GM21528 (cell line): Measurements from ENCODE around the gene SSRP1.

Experiments
- ATAC-seq: cut with Tn5 transposase; IDR thresholded peaks from one replicate; pipeline ENCODE4 v1.9.1; 2021; ENCODE audit warnings: mild to moderate bottlenecking, moderate library complexity; ENCODE audit not compliant: unreplicated experiment, low FRiP score

Gene SSRP1

DNA sequence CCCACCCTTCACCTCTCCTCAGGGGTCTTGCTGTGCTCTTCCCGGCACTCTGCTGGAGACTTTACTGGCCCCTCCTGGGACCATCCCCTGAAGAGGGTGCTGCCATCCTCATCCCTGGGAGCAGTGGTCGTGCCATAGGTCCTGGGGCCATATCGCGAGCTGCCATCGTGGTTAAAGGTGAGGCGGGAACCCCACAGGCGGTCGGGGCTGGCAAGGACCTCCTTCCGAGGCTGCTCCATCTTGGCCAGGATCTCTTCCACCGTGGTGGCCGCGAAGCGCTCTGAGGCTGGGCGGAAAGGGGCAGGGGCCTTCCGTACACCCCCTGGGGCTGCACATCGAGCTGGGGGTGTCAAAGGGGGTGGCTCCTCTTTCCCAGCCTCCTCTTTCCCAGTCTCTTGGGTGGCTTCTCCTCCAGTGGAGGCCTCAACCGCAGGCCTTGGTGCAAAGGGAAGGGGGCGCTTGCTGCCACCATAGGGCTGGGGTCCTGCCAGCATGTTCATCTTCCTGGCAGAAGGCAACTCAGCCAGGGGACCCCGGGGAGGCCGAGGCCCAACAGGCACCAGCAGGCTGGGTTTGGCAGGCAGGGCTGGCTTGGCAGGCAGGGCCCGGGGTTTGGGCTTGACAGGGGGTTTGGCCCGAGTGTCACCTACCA, 15.5 kb downstream of the SSRP1 start:
- ATAC-seq: no peak

DNA sequence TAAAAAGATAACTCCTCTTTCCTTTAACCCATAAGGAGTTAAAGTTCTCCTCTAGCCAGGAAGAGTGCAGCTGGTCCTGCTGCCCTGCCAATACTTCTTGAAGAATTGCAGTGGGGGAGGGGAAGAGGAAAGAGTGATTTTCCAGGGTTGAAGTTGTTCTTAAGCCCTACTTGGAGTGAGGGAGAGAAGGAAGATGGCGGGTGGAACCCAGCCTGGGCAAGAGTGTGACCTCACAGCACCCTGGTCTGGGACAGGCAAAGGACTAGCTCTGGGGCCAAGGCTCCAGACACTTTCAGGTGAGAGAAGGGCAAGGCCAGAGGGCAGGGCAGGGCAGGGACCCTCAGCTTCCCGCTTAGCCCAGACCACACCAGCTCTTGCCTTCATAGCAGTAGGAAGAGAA, 17.5 kb downstream of the SSRP1 start:
- ATAC-seq: no peak

DNA sequence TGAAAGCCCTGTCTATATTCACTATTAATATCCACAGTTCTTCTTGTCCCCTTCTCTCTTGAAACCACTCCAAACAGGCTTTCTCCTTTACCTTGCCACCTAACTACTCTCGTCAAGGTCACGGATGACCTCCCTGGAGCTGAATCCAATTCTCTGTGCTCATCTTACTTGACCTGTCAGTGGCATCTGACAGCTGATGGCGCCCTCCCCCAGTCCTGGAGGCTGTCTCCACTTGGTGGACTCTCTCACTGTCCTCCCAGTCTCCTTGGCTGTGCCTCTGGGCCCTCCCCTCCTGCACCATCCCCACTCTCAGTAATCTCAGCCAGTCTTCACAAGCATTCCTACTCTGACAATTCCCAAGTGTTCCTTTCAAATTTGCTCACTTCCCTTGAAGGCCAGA, 19.7 kb downstream of the SSRP1 start:
- ATAC-seq: no peak

DNA sequence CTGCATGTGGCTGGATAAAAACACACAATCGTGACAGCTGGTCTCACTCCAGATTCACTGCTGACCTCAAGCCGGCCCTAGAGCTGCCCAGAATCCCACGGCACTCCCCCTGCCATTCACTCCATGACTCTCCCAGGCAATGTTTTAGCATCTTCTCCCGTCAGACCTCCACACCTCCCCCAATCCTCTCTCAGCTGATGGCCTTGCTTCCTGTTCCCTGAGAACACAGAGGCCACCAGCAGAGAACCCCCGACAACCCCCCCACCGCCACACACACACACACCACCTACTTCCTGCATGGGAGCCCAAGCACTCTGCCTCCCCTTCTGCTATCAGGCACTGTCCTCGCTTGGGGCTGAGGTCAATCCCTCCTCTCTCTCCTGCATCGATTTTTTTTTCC, 20.2 kb downstream of the SSRP1 start:
- no peak for ATAC-seq

DNA sequence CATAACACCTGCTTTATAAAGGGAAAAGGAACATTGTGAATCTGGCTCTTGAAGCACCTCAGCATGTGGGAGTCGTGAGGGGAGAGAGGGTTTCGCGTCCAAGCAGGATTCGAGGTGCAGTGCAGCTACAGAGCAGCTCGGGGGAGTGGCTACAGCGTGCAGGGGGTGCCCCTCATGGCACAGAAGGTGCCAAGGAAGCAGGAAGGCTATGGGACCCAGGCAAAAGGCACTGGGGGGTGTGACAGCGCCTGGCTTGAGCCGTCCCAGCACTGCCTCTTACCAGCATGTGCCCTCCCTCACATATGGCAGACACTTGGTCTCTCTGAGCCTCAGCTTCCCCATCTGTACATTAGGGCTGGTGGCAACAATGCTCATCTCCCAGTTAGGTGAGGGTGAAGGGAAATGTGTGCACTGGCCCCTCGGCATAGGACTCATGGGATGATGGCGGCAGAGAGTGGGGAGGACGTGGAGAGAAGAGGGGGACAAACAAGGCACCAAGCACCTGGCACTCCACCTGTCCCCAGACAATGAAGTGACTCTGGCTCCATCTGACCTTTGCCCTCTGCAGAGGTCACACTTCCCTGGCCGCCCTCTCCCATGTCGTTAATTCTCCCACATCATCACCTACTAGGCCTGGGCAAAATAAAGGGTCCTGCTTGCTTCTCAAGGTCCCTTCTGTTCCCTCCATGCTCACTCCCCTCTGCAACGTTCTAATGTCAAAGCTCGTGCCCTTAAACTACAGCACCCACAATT, 21.3 kb downstream of the SSRP1 start:
- no peak for ATAC-seq

DNA sequence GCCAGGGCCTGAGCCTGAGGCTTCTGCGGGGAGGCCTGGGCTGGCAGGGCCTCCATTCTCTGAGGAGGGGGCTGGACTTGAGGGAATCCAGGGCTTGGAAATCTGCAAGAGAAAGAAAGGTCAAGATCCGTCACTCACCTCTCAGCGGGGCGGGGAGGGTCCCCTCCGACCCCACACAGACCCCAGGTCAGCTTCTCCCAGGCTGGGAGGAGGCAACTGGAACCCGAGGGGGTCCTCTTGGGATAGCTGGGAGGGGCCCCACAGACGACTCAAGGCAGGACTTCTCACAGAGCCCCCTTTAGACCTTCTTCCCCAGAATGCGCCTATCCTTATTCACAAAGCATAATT, 21.9 kb downstream of the SSRP1 start:
- ATAC-seq: no peak

DNA sequence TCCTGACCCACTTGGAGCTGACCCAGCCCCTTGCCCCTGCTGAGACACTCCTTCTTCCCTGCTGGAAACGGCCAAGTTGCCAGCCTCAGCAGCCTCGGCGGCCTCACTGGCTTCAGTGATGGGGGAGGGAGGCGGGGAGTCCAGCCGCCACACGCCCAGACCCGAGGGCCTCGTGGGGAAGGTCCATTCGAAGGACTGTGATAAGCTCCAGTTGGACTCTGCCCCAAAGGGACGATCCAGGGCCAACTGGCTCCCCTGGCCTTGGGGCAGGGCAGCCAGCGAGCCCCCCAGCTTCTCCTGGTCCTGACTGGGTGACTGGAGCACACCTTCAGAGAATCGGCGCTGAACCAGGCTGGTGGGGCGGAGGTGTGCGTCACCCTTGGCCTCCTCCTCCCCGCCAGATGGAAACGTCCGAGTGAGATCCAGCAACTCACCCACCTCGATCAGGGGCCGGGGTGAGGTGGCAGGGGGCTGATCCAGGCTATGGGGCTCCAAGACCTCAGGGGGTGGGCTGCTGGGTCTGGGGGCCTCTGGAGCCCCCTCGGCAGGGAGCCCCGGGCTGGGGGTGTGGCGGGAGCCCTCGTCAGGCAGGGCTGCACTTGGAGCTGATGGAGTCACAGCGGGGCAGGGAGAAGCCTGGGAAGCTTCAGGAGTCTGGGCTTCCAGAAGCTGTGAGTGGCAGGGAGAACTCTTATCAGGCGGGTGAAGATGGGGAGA, 22.5 kb downstream of the SSRP1 start:
- ATAC-seq: no peak

DNA sequence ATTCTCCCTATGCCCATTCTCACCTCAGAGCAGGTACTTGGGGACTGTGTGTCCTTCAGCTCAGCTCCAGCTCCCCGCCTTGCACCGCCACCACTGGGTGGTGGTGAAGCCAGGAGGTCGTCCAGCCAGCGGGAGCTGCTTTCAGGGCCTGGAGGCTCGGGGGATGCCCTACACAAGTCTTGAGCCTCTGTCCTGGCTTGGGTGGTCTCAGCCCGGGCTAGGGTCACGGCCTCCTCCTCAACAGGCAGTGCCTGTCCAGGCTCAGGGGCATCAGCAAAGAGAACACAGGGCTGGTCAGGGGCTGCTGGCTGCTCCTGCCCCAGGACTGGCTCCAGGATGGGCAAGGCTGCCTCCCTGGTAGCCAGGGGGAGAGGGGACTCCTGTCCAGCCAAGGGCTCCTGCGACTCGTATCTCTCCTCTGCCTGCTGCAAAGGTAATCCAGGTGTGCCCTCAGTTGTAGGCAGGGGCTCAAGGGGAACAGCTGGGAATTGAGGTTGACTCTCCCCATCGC, 23.1 kb downstream of the SSRP1 start:
- ATAC-seq: no peak

DNA sequence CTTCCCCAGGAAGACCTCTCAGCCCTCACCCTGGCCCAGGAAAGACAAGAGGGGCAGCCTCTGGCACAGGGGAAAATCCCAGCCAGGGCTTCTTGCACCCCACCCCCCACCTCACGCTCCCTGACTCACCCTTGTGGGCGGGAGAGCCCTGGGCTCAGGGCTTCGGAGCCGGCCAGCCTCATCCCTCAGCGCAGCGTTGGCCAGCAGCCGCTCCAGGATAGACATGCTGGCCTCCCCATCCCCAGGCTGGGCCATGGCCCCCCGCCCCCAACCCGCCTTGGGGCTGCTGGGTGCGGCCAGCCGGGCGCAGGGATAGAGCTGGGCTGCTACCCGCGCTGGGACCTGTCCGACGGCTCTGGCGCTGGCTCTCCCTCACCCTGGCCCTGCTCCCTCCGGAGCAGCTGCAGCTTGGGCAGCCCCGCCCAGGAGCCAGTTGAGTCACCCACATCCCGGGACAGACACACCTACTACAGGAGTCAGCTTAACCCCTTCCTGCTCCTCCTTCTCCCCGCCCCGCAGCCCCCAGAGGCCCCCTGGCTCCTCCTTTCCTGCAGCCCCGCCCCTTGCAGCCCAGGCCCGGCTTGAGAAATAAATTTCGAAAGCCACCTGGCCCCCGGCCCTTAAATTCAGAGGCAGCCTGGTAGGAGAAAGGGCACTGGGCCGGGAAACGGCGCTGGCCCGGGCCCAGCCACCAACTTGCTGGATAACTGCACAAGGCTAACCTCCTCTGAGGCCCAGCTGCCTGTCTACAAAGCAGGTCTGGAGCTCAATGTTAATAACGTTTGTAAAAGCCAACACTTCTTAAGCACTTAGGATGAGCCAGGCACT, 24.4 kb downstream of the SSRP1 start:
- ATAC-seq: peak; percentile 97

DNA sequence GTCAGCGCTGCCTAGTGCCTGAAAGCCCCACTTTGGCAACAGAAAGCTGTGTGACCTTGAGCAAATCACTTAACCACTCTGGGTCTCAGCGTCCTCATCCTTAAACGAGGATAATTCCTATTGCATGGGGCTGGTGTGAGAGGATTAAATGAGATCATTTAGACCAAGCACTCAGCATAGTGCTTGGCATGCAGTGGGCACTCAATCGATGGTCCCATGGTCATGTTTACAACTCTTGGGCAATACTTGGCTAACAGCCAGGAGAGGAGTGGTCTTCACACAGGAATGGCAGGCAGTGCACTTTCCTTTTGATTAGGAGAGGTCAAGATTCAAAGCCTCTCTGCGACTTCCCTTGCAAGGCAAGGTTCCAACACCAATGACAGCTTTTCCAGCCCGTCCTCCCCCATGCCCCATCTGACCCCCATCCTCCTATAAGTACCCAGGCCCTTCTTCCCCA, 25.0 kb downstream of the SSRP1 start:
- ATAC-seq: no peak

DNA sequence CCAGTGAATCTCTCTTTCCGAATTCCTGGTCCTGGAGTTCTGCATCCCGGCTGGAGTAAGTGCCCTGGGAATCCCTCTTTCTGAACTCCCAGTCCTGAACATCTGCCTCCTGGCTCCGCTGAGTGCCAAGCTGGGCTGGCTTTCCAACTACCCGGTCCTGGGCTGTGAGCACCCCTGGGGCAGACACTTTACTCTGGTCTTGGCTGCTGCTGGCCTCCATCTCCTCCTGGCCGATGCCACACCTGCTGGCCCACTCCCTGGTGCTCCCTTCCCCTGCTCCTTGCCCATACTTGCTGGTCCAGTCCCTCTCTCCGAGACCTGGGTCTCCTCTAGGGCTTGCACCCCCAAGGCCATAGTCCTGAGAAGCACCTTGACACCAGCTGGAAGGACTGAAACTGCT, 25.6 kb downstream of the SSRP1 start:
- no peak for ATAC-seq

DNA sequence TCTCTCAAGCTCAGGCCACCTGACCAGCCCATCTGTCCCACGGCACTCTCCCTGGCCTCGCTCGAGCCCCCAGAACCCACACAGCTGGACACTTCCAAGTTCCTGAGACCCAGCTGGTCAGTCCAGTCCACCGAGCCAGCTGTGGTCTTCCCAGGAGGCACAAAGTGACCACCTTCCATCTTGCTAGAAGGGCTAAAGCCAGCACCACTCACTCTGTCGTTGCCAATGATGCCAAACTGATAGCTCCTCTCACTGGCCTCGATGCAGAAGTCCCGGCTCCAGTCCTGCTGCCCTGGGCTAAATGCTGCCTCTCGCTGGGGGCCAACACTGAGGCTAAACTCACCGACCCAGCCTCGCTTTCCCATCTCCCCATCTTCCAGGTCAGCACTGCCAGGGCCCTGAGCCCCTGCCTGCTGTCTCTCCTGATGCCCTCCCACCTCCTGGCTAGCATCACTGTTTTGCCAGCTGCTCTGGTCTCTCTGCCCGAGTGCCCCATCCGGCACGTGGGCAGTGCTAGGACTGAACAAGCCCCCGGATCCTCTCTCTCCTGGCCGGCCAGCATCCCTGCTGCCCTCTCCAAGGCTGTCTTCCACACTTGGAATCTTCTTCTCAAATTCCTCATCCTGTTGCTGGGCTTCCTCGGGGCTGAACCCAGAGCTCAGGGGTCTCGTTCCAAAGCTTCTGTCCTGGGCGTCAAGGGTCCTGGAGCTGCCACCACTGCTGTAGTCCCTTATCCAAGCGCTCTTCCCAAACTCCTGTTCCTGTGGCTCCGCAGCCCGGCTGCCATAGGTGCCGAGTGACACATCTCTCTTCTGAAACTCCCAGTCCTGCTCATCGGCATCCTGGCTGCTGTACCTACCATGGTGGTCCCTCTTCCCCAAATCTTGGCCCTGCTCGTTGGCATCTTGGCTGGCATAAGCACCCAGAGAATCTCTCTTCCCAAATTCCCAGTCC, 26.3 kb downstream of the SSRP1 start:
- no peak for ATAC-seq

DNA sequence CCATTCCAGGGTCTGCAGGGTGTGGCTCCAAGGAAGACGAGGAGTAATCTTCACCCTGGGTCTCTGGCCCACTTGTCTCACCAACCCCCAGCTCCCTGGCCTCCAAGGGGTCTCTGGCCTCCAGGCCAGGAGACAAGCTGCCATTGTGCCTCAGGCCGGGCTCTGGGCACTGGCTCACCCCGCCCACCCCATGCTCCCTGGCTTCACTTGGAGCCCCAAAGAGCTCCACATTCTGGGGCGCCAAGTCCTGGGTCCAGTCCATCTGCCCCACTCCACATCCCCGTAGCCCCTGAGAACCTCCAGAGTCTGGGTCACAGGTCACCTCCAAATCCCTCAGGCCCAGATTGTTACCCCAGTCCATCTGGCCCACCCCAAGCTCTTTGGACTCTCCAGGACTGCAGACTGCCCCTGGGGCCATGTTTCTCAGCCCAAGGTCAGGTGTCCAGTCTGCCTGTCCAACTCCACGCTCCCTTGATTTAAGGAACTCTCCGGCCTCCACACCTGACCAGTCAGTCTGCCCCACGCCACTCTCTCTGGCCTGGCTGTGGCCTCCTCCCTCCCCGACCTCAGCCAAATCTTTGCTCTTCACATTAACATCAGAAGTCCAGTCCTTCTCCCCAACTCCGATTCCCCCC, 27.1 kb downstream of the SSRP1 start:
- ATAC-seq: no peak

DNA sequence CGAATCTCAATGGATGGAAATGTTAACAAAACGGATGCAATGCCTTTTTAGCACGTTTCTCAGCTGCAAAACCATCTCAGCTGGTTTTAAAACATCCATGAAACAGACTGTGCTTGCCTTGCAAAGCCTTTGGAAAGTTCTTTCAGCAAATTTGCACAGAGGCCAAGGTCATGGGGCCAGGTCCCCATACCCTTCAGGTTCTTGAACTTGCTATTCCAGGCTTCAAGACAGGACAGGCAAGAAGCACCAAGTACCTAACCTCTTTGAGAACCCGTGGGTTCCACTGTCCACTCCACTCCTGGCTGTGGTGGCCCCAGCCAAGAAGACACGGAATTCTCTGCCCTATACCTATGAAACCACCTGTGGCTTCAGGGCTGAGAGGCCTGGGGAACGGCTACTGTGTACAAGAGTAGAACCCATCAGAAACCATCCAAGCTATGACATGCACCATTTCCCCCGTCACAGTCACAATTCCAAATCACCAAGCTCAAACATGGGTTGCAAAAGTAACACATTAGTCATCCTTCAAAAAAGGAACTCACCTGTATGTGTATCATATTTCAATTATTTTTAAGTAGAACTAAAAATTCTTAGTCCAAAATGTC, 27.9 kb downstream of the SSRP1 start:
- no peak for ATAC-seq

DNA sequence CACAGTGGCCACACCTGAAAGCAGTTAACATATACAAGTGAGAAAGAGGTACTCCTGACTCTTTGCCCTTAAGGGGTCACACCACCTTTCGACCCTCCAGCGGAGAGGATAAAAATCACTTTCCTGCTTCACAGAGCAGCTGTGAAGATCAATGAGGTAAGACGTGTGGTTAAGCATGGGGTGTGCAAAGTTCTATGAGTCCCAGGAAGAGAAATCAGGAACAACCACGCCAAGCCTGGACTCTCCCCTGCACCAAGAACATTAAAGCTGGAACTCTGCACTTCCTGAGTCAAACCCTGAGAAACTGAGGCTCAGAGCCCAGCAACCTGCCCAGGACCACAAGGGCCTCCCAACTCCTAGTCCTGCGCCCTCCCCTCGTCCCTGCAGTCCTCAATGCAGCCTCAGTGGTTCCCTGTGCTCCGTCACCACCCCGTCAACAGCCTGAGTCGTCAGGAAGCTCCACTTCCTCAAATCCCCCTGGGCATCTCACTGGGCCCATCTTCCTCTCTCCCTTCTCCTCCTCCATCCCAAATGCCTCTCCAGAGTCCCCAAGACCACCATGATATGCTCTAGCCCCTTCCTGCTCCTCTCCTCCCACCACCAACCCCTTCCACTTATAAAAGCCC, 28.6 kb downstream of the SSRP1 start:
- no peak for ATAC-seq

DNA sequence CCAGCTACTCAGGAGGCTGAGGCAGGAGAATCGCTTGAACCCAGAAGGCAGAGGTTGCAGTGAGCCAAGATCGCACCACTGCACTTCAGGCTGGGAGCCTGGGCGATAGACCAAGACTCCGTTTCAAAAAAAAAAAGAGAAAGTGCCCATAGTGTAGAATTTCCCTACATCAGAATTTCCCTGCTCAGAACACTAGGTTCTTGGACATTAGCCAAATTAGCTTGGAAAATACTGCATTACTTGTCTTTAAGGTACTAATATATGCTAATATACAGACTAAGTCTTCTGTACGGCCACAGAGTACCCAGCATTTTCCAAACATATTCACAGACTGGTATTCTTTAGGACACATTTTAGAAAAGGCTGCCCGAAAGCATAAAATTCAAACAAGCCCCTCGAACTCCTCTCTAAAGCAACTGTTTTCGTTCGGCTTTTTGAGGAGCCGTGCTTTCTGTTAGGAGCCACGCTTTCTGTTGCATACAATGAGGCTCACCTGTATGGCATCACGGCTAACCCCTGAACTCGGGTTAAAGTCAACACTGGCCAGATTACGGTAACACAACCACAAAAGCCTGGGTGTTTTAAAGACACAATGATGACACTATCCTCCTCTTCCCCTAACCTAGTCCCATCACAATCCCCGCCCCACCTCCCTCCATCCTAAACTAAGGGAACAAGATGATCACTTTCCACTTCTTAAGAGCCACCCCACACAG, 29.4 kb downstream of the SSRP1 start:
- no peak for ATAC-seq

DNA sequence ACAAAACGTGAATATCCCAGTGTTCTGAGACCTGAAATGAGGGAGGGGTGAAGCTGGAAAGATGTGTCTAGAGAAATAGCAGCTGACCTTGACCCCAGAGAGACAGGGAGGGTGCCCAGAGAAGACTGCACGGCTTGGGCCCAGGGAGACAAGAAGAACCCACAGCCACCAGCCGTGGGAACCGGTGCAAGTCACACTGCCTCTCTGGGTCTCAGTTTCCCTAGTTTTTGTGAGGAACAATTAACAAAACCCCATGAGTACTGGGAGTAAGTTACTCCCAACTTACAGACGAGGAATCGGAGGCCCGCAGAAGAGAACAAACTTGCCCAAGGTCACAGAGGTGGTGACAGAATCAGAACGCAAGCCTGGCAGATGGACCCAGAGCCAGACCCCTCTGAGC, 30.2 kb downstream of the SSRP1 start:
- ATAC-seq: no peak
